IPS-NIHi7 (cell line): Measurements from ENCODE around the gene SLC6A17.

Source experiments
- DNase-seq: peaks from one replicate; pipeline ENCODE4 v3.0.0; 2012; ENCODE audit warnings: mixed read lengths; ENCODE audit errors: extremely low spot score

The SLC6A17 gene

GRCh38 chr1:110150330-110151174, at the start of gene SLC6A17:
SLC6A17 (plus strand) TSS chr1:110150494; CDS start chr1:110166930, 16,436 bp downstream.
- peak; percentile 75 for DNase-seq

DNA sequence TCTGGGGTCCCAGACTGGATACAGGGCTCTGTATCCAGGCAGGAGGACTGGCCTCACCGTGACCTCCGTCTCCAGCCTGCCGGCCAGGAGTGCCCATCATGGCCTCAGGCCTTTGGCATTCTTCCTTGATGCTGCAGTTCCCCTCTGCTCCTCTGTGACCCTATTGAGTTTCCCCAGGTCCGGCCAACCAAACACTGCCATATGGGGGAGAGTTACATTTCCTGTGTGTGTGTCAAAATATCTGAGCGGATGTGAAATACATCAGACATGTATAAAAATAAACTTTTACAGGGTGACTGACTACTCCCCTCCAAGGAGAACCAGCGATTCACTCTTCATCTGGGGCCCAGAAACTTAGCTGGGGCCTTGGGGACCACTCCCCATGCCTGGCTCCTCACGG, 48.2 kb upstream of the SLC6A17 start:
- no peak for DNase-seq

GRCh38 chr1:110106013-110106941, 44.0 kb upstream of the SLC6A17 start:
- peak; percentile 95 for DNase-seq

DNA sequence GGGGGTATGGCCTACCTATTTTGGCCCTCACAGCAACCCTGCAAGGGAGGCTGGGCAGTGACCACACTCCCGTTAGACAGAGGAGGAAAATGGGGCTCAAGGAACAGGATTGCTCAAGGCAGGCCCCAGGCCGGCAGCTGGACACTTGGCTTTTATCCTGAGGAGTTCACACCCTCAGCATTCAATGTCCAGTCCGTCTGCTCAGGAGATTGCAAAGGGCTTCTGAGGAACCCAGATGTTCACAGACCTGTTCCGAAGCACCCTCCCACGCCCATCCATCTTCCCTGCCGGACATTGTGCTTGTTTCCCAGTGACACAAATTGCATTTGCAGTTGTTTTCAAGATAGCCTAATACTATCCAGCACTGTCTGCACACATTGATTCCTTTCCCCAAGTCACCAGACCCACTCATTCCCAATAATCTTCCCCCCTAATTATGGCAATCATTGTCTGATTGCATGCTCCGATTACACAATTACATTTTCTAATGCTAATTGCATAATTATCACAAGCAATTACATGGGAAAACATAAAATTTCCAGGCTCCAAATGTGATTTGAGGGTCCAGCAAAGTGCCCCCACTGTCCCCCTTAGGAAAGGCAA, 42.3 kb upstream of the SLC6A17 start:
- DNase-seq, result no peak

DNA sequence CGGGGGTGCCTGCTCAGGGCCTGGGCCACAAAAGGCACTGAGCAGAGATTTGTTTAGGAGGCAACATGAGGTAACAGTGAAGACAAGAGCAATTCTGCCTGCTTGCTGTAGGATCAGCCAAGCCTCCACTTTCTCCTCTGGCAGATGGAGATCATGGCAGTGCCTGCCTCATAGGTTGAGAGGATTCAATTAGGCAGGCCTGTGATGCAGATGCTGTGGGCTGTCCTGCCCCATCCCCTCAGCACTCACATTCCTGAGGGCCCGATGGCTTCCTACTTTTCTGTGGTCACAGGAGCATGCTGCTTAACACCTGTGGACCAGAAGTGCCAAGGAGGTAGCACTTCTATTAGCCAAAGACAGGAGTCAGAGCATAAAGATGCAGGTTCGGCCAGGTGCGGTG, 39.2 kb upstream of the SLC6A17 start:
- DNase-seq, result no peak

- DNase-seq, result no peak
Observed at GRCh38 chr1:110112143-110112542, 38.2 kb upstream of the SLC6A17 start, which contains the start of gene UBL4B. UBL4B (plus strand) TSS chr1:110112443; CDS start chr1:110112535, 92 bp downstream.

GRCh38 chr1:110112656-110113055, 37.6 kb upstream of the SLC6A17 start:
- no peak for DNase-seq

- DNase-seq, result no peak
Observed at GRCh38 chr1:110113551-110113950, 36.7 kb upstream of the SLC6A17 start.

- DNase-seq, result no peak
Observed at GRCh38 chr1:110114173-110114572, 36.1 kb upstream of the SLC6A17 start.

DNA sequence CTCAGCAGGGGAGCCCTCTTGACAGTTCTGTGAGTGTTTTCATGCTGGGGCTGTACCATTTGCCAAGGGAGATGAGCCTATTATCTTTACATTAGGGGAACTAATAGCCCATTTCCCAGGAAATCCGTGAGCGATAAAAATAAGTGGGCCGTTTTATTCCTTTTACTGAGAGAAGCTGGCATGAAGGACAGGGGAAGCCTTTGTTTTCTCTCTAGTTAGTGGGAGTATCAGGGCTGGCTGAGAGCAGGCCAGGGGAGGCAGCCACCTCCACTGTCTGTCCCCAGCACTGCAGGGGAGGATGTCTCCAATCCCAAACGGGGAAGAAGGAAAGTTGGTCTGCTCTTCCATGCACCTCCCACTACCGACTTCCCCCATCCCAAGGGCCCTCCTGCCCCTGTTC, 35.5 kb upstream of the SLC6A17 start:
- DNase-seq, result no peak

- no peak for DNase-seq
Observed at GRCh38 chr1:110118636-110119396, 31.5 kb upstream of the SLC6A17 start.

- no peak for DNase-seq
Observed at GRCh38 chr1:110119843-110120242, 30.5 kb upstream of the SLC6A17 start.

- no peak for DNase-seq
Observed at GRCh38 chr1:110120960-110121561, 29.2 kb upstream of the SLC6A17 start.

DNA sequence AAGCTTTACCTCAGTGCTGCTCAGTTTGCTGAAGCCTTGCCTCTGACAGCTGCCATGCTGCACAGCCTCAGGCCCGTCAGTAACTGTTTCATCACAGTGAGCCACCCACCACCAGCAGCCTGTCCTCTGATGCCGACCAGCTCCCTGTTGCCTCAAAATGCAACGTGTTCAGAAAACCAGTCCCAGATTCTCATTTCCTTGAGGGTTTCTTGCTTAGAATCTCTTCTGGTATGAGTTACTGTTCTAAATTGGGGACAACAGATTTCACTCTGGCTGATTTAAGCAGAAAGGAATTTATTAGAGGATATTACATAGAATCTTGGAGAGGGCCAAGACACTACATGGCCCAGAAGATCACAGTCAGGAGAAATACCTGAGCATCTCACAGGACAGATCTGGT, 27.1 kb upstream of the SLC6A17 start:
- DNase-seq, result no peak

DNA sequence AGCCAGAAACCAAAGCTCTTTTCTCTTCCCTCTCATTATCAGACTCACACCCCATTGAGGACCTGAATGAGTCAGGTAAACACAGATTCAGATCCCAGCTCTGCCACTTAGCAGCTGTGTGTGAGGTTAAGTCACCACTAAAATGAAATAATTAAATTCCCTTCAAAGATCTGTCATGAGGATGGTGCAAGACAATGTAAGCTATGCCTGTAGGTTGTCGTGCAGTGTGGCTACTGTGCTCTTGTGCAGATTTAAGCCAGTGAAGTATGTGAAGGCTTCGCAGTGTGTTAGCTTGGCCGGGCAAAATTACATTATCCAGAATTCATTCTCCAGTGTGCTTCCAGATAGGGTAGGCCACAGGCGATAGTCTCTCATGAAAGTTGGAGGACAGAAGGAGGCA, 24.5 kb upstream of the SLC6A17 start:
- no peak for DNase-seq

GRCh38 chr1:110130113-110130591, 20.1 kb upstream of the SLC6A17 start:
- DNase-seq, result peak; percentile 83

GRCh38 chr1:110130989-110131388, 19.3 kb upstream of the SLC6A17 start:
- no peak for DNase-seq

DNA sequence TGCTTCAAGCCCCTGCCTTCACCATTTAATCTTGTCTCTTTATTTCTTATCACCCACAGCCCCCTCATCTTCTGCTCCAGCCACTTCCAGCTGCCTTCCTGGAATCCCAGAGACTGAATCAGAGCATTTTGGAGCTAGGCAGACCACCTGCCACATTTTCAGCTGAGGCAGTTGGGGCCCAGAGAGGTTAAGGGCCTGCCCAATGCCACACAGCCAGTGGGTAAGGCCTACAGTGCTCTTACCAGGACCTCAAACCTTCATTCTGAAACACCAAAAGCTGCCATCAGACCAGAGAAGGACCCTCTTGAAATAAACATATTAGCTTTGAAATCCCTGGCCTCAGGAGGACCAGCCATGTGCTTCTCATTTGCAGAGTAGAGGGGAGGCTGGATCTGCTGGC, 17.6 kb upstream of the SLC6A17 start:
- no peak for DNase-seq

DNA sequence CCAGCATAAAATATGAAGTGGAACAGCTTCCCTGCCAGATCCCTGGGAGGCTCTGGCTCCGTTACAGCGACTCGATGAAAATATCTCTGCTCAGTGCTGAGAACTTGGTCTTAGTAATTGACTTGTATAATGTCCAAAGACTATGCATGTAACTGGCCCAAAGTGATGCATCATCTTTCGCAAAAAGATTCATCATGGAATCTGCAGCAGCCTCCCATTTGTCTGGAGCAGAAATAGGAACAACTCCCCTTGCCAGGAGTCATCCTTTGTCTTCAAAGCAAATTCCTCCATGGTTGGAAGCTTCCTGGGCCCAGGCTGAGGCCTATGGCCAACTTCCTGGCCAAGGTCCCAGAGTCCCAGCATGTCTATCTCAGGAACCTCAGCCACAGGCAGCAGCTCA, 16.9 kb upstream of the SLC6A17 start:
- no peak for DNase-seq

- no peak for DNase-seq
Observed at GRCh38 chr1:110134050-110134595, 16.2 kb upstream of the SLC6A17 start.
